Peyer's patch (tissue), 4 donors: ENCODE data around the gene OSBPL9. TPM values are rescaled to one million over a fixed set of nuclear protein-coding genes. Genes with fewer than 3 reads are reported as not detected.

Source experiments
- DNase-seq, 3 donors: peaks; one replicate each; pipeline ENCODE4 v3.0.0-alpha.2; 2017 to 2019
- H3K27ac ChIP-seq, 4 donors: fragments of 200-600 bp; sonication (generic); one replicate each; pipeline ENCODE4 v1.5.1; 2016 to 2019
- H3K27me3 ChIP-seq, 2 donors: fragments of 200-600 bp; sonication (generic); one replicate each; pipeline ENCODE4 v1.5.1; 2019
- H3K36me3 ChIP-seq, 3 donors: fragments of 200-600 bp; sonication (generic); one replicate each; pipeline ENCODE4 v1.5.1; 2016 to 2019
- H3K4me1 ChIP-seq, 4 donors: fragments of 200-600 bp; sonication (generic); one replicate each; pipeline ENCODE4 v1.5.1; 2016 to 2019
- H3K4me3 ChIP-seq, 4 donors: fragments of 200-600 bp; sonication (generic); 1 replicate in 3 of 4; 2 replicates in 1 of 4; pipeline ENCODE4 v1.5.1; 2016 to 2019; ENCODE audit warnings: mild to moderate bottlenecking in 1 of 4
- H3K9me3 ChIP-seq, 4 donors: fragments of 200-600 bp; sonication (generic); one replicate each; pipeline ENCODE4 v1.5.1; 2016 to 2019; ENCODE audit warnings: mild to moderate bottlenecking in 1 of 4
- CTCF ChIP-seq, 6 experiments: fragments of 450-650 bp in 4 of 6; fragments of 200-600 bp in 2 of 6; sonication (generic) in 1 of 6; IDR thresholded peaks; one replicate each; pipeline ENCODE4 v1.5.1; 2017 to 2019; ENCODE audit warnings: antibody characterized with exemption in 6 of 6, mild to moderate bottlenecking in 3 of 6, moderate library complexity in 1 of 6
- POLR2A ChIP-seq, 2 donors: fragments of 450-650 bp; IDR thresholded peaks; one replicate each; pipeline ENCODE4 v1.5.1; 2017; ENCODE audit warnings: antibody characterized with exemption in 2 of 2, mild to moderate bottlenecking in 2 of 2, moderate library complexity in 2 of 2
- total RNA-seq, 4 donors: library from RNA; depleted of rRNA; stranded (reverse); fragments of >200 nt; gene quantifications; one replicate each; pipeline ENCODE4 v1.1.0, GENCODE V29; 2016

Gene OSBPL9
- total RNA-seq, 4 donors from 2014 or later, result 54.1 to 597 (median 69.8) TPM

GRCh38 chr1:51636764-51637522 is 20.1 kb downstream of the OSBPL9 start:
- H3K27me3 ChIP-seq, result no peaks in the 10 kb centered on the region
- peak in 1 of 3 donors; percentile 75 for DNase-seq
- no peaks in the 10 kb centered on the region for H3K9me3 ChIP-seq

GRCh38 chr1:51638350-51638749 is 21.5 kb downstream of the OSBPL9 start:
- Histone ChIP-seq H3K36me3 (no peaks in the 10 kb centered on the region), H3K4me1 (peaks cover 0 to 14% (median 0%) of the 10 kb centered on the region in 4 donors), H3K9me3 (no peaks in the 10 kb centered on the region), H3K4me3 (no peak overlapping the region), H3K27me3 (no peaks in the 10 kb centered on the region), H3K27ac (no peak overlapping the region)
- DNase-seq, result no peak
- no peak for TF ChIP-seq CTCF (IDR thresholded peaks at IDR 0.05)
- TF ChIP-seq POLR2A (IDR thresholded peaks at IDR 0.05), result no peak

More at GRCh38 chr1:51636764-51637522, 20.1 kb downstream of the OSBPL9 start:
- peaks cover 0 to 14% (median 0%) of the 10 kb centered on the region in 4 donors for H3K4me1 ChIP-seq
- no peaks in the 10 kb centered on the region for H3K36me3 ChIP-seq
- no peak for TF ChIP-seq CTCF (IDR thresholded peaks at IDR 0.05)
- TF ChIP-seq POLR2A (IDR thresholded peaks at IDR 0.05), result no peak
- H3K4me3 ChIP-seq, result no peak overlapping the region
- H3K27ac ChIP-seq, result peak overlapping the region in 3 of 4 donors; percentile 18 to 74 (median 41)

- no peak for TF ChIP-seq POLR2A (IDR thresholded peaks at IDR 0.05)
- peaks cover 0 to 11% (median 0%) of the 10 kb centered on the region in 4 donors for H3K4me1 ChIP-seq
These were observed 22.8 kb downstream of the OSBPL9 start for GRCh38 chr1:51639694-51640093.

GRCh38 chr1:51641096-51641495 is 24.2 kb downstream of the OSBPL9 start:
- H3K4me3 ChIP-seq, result no peak overlapping the region
- TF ChIP-seq POLR2A (IDR thresholded peaks at IDR 0.05), result no peak
- no peak for TF ChIP-seq CTCF (IDR thresholded peaks at IDR 0.05)
- no peaks in the 10 kb centered on the region for H3K4me1 ChIP-seq
- no peaks in the 10 kb centered on the region for H3K9me3 ChIP-seq
- H3K36me3 ChIP-seq, result no peaks in the 10 kb centered on the region
- DNase-seq, result no peak
- H3K27ac ChIP-seq, result no peak overlapping the region
- no peaks in the 10 kb centered on the region for H3K27me3 ChIP-seq

More at GRCh38 chr1:51639694-51640093, 22.8 kb downstream of the OSBPL9 start:
- DNase-seq, result no peak
- Histone ChIP-seq H3K36me3 (no peaks in the 10 kb centered on the region), H3K27ac (no peak overlapping the region), H3K9me3 (no peaks in the 10 kb centered on the region), H3K4me3 (no peak overlapping the region), H3K27me3 (no peaks in the 10 kb centered on the region)

- Histone ChIP-seq H3K27me3 (no peaks in the 10 kb centered on the region), H3K9me3 (no peaks in the 10 kb centered on the region), H3K4me1 (no peaks in the 10 kb centered on the region), H3K27ac (peak overlapping the region; percentile 46 to 61 (median 49)), H3K36me3 (no peaks in the 10 kb centered on the region), H3K4me3 (no peak overlapping the region)
- TF ChIP-seq POLR2A (IDR thresholded peaks at IDR 0.05) (no peak), CTCF (IDR thresholded peaks at IDR 0.05) (no peak)
- no peak for DNase-seq
These were observed 25.8 kb downstream of the OSBPL9 start for GRCh38 chr1:51642739-51643142.

- H3K27ac ChIP-seq, result peak overlapping the region in 3 of 4 donors; percentile 39 to 61 (median 51)
- no peaks in the 10 kb centered on the region for H3K36me3 ChIP-seq
- H3K4me3 ChIP-seq, result no peak overlapping the region
- no peaks in the 10 kb centered on the region for H3K9me3 ChIP-seq
- DNase-seq, result no peak
- no peaks in the 10 kb centered on the region for H3K4me1 ChIP-seq
- H3K27me3 ChIP-seq, result no peaks in the 10 kb centered on the region
- TF ChIP-seq POLR2A (IDR thresholded peaks at IDR 0.05), result no peak
- TF ChIP-seq CTCF (IDR thresholded peaks at IDR 0.05), result no peak
These were observed 26.5 kb downstream of the OSBPL9 start for GRCh38 chr1:51643362-51643761.
